B cell (primary cell): ENCODE results near the gene TRAPPC14. TPM values are rescaled to one million over a fixed set of nuclear protein-coding genes. Genes with fewer than 3 reads are reported as not detected.

Source experiments
- ATAC-seq: fragments of 200-7000 bp; cut with Tn5 transposase; one replicate; pipeline ENCODE4 v1.10.0; 2021; ENCODE audit warnings: low read depth, mild to moderate bottlenecking, moderate number of reproducible peaks, moderate library complexity
- CTCF ChIA-PET: fragments of 350-600 bp; sonication (Branson Sonifier 250); formaldehyde crosslinking; loops from one replicate; lab custom pipeline; 2021; ENCODE audit warnings: antibody characterized with exemption, inconsistent platforms; lab: Charles Lee
- POLR2A ChIA-PET: fragments of 350-600 bp; sonication (Branson Sonifier 250); formaldehyde crosslinking; loops from one replicate; lab custom pipeline; 2021; ENCODE audit warnings: antibody characterized with exemption; lab: Charles Lee
- DNase-seq: peaks from one replicate; pipeline ENCODE4 v3.0.0; 2013
- H2AFZ ChIP-seq: 2 replicates; pipeline ENCODE4 v1.6.1; 2012; ENCODE audit warnings: mild to moderate bottlenecking, low read depth, low read length; ENCODE audit not compliant: insufficient read depth, poor library complexity, severe bottlenecking
- H3K27ac ChIP-seq, 2 donors: 1 replicate in 1 of 2; 2 replicates in 1 of 2; pipeline ENCODE4 v1.5.1; 2012 to 2013; ENCODE audit warnings: low read length in 2 of 2, mild to moderate bottlenecking in 2 of 2, moderate library complexity in 1 of 2
- H3K27me3 ChIP-seq, 4 experiments: fragments of 200-600 bp in 1 of 4; sonication (generic) in 1 of 4; replicated peaks in 1 of 4; 1 replicate in 2 of 4; 2 replicates in 2 of 4; pipeline versions ENCODE4 v1.6.1 to v1.7.0; 2013 to 2016; ENCODE audit warnings: low read length in 3 of 4, mild to moderate bottlenecking in 2 of 4, mixed read lengths in 1 of 4, moderate library complexity in 1 of 4; ENCODE audit not compliant: insufficient read depth in 4 of 4, control insufficient read depth in 3 of 4; ENCODE audit errors: control extremely low read depth in 1 of 4
- H3K36me3 ChIP-seq, 2 experiments: replicated peaks in 1 of 2; 1 replicate in 1 of 2; 2 replicates in 1 of 2; pipeline versions ENCODE4 v1.6.1 to v1.7.1; 2013; ENCODE audit warnings: low read length in 1 of 2; ENCODE audit not compliant: insufficient read depth in 2 of 2, control insufficient read depth in 1 of 2; ENCODE audit errors: control extremely low read depth in 1 of 2, extremely low read depth in 1 of 2
- H3K4me1 ChIP-seq, 2 donors: fragments of 200-600 bp in 1 of 2; sonication (generic) in 1 of 2; 1 replicate in 1 of 2; 2 replicates in 1 of 2; pipeline versions ENCODE4 v1.5.1 to v1.6.1; 2013 to 2017; ENCODE audit warnings: low read length in 2 of 2; ENCODE audit not compliant: control insufficient read depth in 2 of 2, insufficient read depth in 2 of 2
- H3K4me2 ChIP-seq: replicated peaks from 2 replicates; pipeline ENCODE3; 2012; ENCODE audit warnings: mild to moderate bottlenecking, low read depth, low read length; ENCODE audit not compliant: poor library complexity, severe bottlenecking
- H3K4me3 ChIP-seq, 5 experiments: fragments of 200-600 bp in 1 of 5; sonication (generic) in 1 of 5; 1 replicate in 3 of 5; 2 replicates in 2 of 5; pipeline versions ENCODE4 v1.5.1 to v1.7.0; 2011 to 2016; ENCODE audit warnings: low read length in 4 of 5, mild to moderate bottlenecking in 4 of 5, low read depth in 2 of 5, control low read depth in 1 of 5, moderate library complexity in 1 of 5; ENCODE audit not compliant: insufficient read depth in 1 of 5; ENCODE audit errors: control extremely low read depth in 1 of 5, extremely low read depth in 1 of 5
- H3K79me2 ChIP-seq: fragments of 200-600 bp; sonication (generic); one replicate; pipeline ENCODE4 v1.6.0; 2016; ENCODE audit warnings: low read length; ENCODE audit not compliant: control insufficient read depth, insufficient read depth
- H3K9ac ChIP-seq: fragments of 200-600 bp; sonication (generic); 2 replicates; pipeline ENCODE4 v1.6.1; 2017; ENCODE audit warnings: mild to moderate bottlenecking, low read length, moderate library complexity
- H3K9me3 ChIP-seq, 3 donors: one replicate each; pipeline versions ENCODE4 v1.6.1 to v1.7.1; 2013; ENCODE audit warnings: low read length in 2 of 3; ENCODE audit not compliant: control insufficient read depth in 2 of 3, insufficient read depth in 1 of 3; ENCODE audit errors: control extremely low read depth in 1 of 3
- H4K20me1 ChIP-seq: 2 replicates; pipeline ENCODE4 v1.6.0; 2012; ENCODE audit warnings: mild to moderate bottlenecking, low read length; ENCODE audit not compliant: insufficient read depth, control insufficient read depth, poor library complexity, severe bottlenecking
- H3K27ac Mint-ChIP-seq: one replicate; pipeline ENCODE4 v1.8.0; 2021; ENCODE audit warnings: mixed read lengths
- H3K27me3 Mint-ChIP-seq: one replicate; pipeline ENCODE4 v1.8.0; 2021; ENCODE audit warnings: mixed read lengths
- H3K4me1 Mint-ChIP-seq: one replicate; pipeline ENCODE4 v1.8.0; 2021; ENCODE audit warnings: mixed read lengths
- H3K4me3 Mint-ChIP-seq: one replicate; pipeline ENCODE4 v1.8.0; 2021; ENCODE audit warnings: mixed read lengths
- H3K9me3 Mint-ChIP-seq: one replicate; pipeline ENCODE4 v1.8.0; 2022; ENCODE audit warnings: mixed read lengths; ENCODE audit not compliant: insufficient read depth
- EZH2 ChIP-seq: IDR thresholded peaks from 2 replicates; pipeline ENCODE4 v1.6.1; 2012; ENCODE audit warnings: borderline replicate concordance, low read depth, mild to moderate bottlenecking, moderate library complexity, low read length; ENCODE audit not compliant: insufficient read depth, poor library complexity, severe bottlenecking
- WGBS: methylation state at CpG from one replicate; pipeline ENCODE4 v1.1.5; 2013; ENCODE audit warnings: missing lambda C conversion rate; ENCODE audit not compliant: insufficient coverage; 5-methylcytosine and 5-hydroxymethylcytosine counted together
- intact Hi-C: fragments of 100-400 bp; cut with micrococcal nuclease; formaldehyde crosslinking; loops from one replicate; pipeline ENCODE4 v1.10.0; 2022
- polyA plus RNA-seq: library from polyadenylated mRNA; depleted of rRNA; stranded (reverse); fragments of >200 nt; gene quantifications from 2 replicates; pipeline ENCODE4 v1.2.3, GENCODE V29; 2012
- total RNA-seq, 2 donors: library from RNA; stranded (reverse); fragments of 120-200 nt in 1 of 2; gene quantifications; 1 replicate in 1 of 2; 2 replicates in 1 of 2; pipeline versions ENCODE4 v1.2.3 to v1.2.4, GENCODE V29; 2013 to 2022
- TF ChIP-seq, protein P1 (sequence below): fragments of 200-600 bp; IDR thresholded peaks from one replicate; pipeline ENCODE4 v1.8.0; 2022; ENCODE audit warnings: antibody characterized with exemption, mild to moderate bottlenecking

TRAPPC14 gene
- total and polyA plus RNA-seq, 2 donors (not counting 1 experiment from before 2014, with no cell fraction given): 64.8 to 71.2 TPM

DNA sequence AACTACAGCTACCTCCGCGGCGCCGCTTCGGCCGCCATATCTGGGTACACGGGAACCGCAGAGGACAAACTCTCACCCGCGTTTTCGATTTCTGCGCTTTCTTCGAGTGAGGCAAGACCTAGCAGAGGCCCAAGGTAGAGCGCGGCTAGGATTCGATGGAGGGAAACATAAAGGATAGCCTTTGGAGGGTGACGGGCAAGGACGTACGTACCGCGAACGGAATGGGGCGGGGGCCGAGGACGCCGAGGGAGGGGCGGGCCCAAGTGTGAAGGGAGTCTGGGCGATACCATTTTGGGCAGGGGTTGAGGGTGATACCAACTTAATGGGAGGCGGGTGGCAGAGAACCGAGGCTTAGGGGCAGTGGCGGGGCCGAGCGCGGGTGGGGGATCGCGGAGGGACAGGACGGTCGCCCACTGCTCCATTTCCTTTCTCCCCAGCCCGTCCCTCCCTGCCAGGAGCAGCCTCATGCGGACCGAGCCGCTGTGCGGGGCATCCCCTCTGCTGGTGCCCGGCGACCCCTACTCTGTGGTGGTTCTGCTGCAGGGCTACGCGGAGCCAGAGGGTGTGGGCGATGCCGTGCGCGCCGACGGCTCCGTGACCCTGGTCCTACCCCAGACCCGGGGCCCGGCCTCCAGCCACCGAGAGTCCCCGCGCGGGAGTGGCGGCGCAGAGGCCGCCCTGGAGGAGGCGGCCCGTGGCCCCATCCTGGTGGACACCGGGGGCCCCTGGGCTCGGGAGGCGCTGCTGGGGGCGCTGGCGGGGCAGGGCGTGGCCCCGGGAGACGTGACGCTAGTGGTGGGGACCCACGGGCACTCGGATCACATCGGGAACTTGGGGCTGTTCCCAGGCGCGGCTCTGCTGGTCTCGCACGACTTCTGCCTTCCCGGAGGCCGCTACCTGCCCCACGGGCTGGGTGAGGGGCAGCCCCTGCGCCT, 31.3 kb downstream of the TRAPPC14 start, which contains the start of gene MBLAC1:
Gene MBLAC1 (plus strand): TSS at position 37 of the 935 bp plus-strand sequence. CDS start 429 bp downstream, at position 466.
- H3K9me3 Mint-ChIP-seq: no peaks in the 10 kb centered on the region
- H3K9ac ChIP-seq: peak within 1 kb of the TSS; percentile 91
- ATAC-seq: peak; percentile 83
- ChIA-PET CTCF (interaction anchor here (0.6 to 6.6 kb wide), 6 partner anchors 15 to 281 kb away, joined by 3 to 43 read pairs (median 10); partner anchors contain the start of genes AP4M1 and MCM7), POLR2A (interaction anchor here (0.7 to 2.6 kb wide), 3 partner anchors 26 to 302 kb away, joined by 3 to 37 read pairs (median 7); partner anchors contain the start of genes AP4M1 and MCM7)
- peak within 1 kb of the TSS; percentile 54 to 84 (median 78) for H3K4me3 ChIP-seq
- H3K4me3 Mint-ChIP-seq: peak within 1 kb of the TSS; percentile 100
- H3K4me2 ChIP-seq: peak within 1 kb of the TSS; percentile 100
- no peaks in the 10 kb centered on the region for H3K36me3 ChIP-seq
- H3K27ac ChIP-seq: peak within 1 kb of the TSS; percentile 83 to 95
- H3K9me3 ChIP-seq: no peaks in the 10 kb centered on the region
- H3K79me2 ChIP-seq: peaks cover 19% of the 10 kb centered on the region
- no peaks in the 10 kb centered on the region for H3K27me3 ChIP-seq
- no peaks in the 10 kb centered on the region for H3K27me3 Mint-ChIP-seq
- peak within 1 kb of the TSS; percentile 100 for H3K27ac Mint-ChIP-seq
- peaks cover 31% of the 10 kb centered on the region for H3K4me1 Mint-ChIP-seq
- WGBS: under 1% methylated on average over 85 of the region's 85 CpGs
- no peaks in the 10 kb centered on the region for H4K20me1 ChIP-seq
- intact Hi-C loops: loop anchor here (1.0 kb wide), 7 partner anchors 8 to 301 kb away; partner anchors contain the start of genes AP4M1, CNPY4, LAMTOR4 and MCM7
- peak; percentile 97 for DNase-seq
- H2AFZ ChIP-seq: peak within 1 kb of the TSS; percentile 99
- peaks cover 20 to 36% of the 10 kb centered on the region in 2 donors for H3K4me1 ChIP-seq
- TF ChIP-seq EZH2: no peak
- TF ChIP-seq, protein P1, sequence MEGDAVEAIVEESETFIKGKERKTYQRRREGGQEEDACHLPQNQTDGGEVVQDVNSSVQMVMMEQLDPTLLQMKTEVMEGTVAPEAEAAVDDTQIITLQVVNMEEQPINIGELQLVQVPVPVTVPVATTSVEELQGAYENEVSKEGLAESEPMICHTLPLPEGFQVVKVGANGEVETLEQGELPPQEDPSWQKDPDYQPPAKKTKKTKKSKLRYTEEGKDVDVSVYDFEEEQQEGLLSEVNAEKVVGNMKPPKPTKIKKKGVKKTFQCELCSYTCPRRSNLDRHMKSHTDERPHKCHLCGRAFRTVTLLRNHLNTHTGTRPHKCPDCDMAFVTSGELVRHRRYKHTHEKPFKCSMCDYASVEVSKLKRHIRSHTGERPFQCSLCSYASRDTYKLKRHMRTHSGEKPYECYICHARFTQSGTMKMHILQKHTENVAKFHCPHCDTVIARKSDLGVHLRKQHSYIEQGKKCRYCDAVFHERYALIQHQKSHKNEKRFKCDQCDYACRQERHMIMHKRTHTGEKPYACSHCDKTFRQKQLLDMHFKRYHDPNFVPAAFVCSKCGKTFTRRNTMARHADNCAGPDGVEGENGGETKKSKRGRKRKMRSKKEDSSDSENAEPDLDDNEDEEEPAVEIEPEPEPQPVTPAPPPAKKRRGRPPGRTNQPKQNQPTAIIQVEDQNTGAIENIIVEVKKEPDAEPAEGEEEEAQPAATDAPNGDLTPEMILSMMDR: no peak
